Measurements from ENCODE around the gene ADCY7.

The ADCY7 gene

GRCh38 chr16:50314665-50315064, 48.3 kb downstream of the ADCY7 start:
- DNase-seq = no peak

DNA sequence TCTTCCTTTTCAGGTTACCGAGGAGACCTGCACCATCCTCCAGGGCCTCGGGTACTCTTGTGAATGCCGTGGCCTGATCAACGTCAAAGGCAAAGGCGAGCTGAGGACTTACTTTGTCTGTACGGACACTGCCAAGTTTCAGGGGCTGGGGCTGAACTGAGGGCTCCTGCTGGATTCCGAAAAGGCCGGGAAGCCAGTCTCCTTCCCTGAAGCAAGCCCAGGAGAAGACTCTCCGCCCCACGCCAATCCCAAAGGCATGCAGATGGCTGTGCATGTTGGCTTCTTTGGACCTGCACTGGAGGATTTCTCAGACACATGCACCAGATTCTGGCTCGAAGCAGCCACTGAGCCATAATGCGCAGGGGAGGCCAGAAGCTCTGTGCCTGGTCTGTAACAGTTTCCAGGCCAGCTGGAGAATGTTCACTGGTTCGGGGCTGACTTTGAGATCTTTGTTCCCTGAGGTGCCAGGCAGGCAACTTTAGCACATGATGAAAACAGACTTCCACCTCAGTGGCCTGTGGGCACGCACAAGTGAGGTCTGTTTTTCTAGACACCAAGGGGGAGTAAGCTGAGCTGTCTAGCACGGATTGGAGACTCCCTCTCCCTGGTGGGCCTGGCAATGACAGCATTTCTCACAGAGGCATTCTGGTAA, 49.1 kb downstream of the ADCY7 start:
- no peak for DNase-seq

- no peak for DNase-seq
Measured at GRCh38 chr16:50316102-50316847, 49.9 kb downstream of the ADCY7 start.

DNA sequence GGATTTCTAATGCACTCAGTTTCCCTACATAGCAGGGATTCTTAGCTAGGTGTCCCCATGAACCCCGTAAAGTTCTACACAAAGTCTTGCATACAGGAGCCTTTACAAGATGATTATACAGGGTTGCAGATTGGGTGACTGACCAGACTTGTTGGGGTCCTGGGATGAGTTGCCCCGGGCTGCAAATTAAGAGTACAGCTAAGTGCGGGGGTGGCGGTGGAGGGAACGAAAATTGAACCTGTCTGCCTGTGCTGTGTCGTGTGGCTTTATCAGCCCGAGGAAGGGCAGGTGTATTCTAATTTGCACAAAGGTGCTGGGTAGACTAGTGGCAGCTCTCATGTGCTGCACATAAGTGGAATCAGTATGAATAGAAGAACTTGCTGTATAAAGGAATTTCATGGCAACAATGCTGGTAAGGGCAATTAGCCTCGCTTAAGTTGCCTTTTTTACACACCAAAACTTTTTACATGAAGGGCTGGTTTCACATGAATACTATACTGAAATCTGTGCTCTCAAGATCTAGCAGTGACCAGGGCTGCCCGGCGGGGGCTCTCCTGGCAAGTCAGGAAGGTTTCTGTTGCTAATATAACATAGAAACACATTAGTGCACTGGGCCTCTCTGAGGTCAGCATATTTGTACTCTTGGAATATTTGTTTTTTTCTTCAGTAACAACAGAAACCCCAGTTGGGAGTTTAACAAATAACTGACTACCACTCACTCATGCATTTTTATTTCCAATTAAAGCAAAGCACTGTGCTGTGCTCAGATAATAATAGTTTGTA, 50.7 kb downstream of the ADCY7 start:
- no peak for DNase-seq

DNA sequence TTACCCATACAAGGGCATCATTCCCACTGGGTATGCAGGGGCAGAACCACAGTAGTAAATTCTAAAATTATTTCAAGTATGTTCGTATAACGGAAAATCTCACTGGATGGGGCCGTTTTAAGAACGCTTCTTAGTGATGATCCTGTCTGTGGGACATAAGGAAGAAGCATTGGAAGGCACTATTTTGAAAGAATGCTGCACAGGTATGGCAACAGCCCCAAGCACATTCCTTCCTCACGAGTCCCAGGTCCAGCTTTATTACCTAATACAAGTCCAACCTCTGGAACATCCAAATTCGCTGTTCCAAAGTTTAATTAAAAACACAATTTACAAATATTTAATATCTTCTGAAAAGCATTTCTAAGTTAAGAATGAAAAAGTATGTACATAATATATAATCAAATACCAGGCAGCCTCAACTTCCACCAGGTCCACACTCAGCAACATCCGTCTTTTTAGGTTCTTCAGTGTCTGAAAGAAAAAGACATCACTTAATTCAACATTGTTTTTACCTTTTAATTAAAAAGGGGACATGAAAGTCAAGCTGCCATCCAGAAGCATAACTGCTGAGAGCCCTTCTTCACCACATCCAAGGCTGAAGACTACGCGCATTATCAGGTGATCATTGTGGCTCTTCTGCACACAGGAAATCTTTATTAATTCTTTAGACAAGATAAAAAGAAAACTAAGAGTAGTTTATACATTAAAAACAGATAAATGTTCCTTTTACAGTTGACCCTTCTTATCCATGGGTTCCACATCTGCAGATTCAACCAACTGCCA, 52.6 kb downstream of the ADCY7 start:
- DNase-seq = peak; percentile 43

DNA sequence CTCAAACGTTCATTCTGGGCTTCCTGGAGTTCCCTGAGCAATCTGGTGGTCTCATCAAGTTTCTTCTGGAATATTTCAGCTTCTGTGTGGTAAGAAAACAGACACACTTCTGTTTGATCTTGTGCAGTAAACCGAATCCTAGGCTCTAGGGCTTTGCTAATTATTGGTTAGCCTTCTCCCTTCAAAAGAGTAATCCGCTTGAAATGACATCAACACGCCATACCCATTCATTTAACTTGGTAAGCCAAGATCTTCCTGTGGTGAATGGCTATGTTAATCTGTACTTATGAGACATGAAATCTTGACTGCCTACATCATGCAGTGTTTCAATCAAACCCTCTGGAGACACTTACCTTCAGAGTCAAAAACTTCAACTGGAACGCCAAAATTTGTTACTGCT, 54.0 kb downstream of the ADCY7 start:
- DNase-seq = no peak

- DNase-seq = no peak
Measured at GRCh38 chr16:50322333-50322732, 56.0 kb downstream of the ADCY7 start.

GRCh38 chr16:50323335-50324011, 57.1 kb downstream of the ADCY7 start:
- peak; percentile 25 for DNase-seq

- no peak for DNase-seq
Measured at GRCh38 chr16:50324345-50324744, 58.0 kb downstream of the ADCY7 start.

DNA sequence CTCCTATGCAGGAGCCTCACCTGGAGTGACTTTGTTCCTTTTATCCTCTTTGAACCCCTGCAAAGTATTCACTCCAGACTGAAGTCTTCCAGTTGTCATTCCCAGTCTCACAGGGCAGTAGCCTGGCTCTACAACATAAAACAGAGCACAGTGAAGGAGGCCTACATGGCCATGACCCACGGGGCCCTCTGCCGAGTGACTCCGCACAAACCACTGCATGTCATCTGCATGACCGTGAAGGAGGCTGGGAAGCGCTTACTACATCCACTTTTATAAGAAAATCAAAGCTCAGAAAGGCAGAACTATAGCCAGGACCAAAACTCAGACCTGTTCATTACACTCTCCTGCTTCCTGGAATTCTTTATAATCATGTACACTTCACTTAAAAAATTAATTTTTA, 59.9 kb downstream of the ADCY7 start:
- DNase-seq = no peak

DNA sequence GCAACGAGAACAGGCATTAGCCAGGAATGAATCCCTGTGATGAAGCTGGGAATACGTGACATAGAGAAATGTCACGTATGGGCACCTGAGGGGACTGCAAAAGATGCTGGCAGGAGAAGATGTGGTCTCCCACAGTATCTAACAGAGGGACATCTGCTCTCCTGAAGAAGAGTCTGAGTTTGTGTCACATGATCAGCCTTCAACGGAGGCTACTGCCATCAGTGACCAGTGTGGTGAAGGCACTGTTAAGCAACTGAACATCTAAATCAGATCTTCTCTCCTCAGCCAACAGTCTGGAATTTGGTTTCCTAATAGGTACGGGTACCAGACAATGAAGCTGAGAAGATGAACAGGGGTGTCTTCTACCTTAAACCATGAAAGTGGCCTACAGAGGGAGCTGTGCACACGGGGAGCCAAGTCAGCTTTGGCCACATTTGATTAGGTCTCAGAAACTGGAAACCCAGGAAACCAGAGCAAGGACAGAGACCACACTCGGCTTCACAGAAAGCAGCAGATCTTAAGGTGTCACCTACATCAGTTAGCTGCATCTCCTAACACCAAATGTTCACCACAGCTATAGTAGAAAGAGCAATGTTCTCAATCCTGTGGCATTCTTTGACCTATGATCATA, 60.6 kb downstream of the ADCY7 start:
- peak; percentile 84 for DNase-seq

GRCh38 chr16:50329446-50330189, 63.3 kb downstream of the ADCY7 start:
- DNase-seq = no peak

DNA sequence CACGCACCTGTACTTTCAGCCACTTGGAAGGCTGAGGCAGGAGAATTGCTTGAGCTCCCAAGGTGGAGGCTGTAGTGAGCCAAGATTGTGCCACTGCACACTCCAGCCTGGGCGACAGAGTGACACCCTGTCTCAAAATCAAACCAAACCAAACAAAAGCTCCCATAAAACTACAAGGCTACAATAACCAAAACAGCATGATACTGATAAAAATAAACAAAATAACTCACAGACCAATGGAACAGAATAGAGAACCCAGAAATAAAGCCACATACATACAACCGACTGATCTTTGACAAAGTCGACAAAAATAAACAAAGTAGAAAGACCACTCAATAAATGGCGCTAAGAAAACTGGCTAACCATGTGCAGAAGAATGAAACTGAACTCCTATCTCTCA, 65.2 kb downstream of the ADCY7 start:
- no peak for DNase-seq

DNA sequence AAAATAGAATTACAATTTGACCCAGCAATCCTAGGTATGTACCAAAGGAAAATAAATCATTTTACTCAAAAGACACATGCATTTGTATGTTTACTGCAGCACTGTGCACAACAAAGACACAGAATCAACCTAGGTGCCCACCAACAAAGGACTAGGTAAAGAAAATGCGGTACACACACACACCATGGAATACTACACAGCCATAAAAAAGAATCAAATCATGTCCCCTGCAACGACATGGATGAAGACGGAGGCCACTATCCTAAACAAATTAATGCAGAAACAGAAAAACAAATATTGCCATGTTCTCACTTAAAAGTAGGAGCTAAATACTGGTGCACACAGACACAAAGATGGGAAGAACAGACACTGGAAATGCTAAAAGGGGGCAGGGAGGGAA, 66.2 kb downstream of the ADCY7 start:
- DNase-seq = no peak

GRCh38 chr16:50334106-50334975, 68.0 kb downstream of the ADCY7 start:
- no peak for DNase-seq

DNA sequence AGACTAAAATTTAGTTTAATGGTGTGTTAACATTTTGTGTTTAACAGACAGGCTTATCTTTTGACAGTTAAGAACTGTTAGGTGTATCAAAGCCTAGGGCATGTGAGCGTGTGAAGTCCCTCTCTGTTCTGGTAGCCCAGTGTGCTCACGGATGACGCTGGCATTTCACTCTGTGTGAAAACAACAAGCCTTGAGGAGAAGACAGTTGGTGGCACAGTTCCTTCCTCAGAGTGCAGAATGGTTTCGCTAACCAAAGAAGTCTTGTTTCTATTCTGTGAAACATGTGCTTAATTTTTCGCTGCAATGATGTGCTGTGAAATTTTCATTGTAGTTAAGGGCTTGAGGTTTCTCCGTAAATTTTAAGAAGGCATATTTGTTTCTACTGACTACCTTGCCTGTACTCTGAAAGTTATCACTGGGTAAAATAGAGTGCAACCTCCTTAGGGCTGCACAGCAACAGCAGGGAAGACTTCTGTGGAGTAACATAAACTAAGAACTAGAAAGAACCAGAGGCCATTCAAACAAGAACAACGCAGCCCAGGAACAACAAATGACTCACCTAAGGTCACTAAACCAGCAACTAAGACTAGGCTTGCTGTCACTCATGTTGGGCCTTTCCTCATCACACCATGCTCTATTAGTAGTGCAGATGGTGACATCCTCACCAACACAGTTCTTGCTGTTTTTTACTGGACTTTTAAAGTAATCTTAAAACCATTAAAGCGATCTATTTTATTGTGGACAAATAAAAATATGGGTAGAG, 69.0 kb downstream of the ADCY7 start:
- DNase-seq = peak; percentile 74

DNA sequence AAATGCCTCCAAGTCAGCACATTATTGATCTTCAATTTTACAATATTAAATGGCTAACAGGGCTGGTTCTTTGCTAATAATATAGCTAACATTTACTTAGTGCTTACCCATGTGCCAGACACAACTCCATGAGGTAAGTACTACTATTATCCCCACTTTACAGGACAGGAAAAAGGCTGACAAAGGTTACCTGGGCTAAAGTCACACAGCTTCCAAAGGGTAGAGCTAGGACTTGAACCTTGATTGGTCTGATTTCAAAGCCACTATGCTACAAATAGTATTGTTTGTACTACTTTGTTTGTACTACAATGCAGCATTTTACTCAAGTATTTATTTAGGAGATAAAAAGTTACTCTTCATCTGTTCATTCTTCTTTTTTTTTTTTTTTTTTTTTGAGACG, 70.5 kb downstream of the ADCY7 start:
- DNase-seq = no peak

- DNase-seq = peak; percentile 79
Measured at GRCh38 chr16:50338371-50339231, 72.2 kb downstream of the ADCY7 start.
